Measurements from ENCODE around the gene SMAD7.
A peak's percentile ranks its signal among the peaks of the same experiment; 100 is the strongest.

Gene SMAD7

DNA sequence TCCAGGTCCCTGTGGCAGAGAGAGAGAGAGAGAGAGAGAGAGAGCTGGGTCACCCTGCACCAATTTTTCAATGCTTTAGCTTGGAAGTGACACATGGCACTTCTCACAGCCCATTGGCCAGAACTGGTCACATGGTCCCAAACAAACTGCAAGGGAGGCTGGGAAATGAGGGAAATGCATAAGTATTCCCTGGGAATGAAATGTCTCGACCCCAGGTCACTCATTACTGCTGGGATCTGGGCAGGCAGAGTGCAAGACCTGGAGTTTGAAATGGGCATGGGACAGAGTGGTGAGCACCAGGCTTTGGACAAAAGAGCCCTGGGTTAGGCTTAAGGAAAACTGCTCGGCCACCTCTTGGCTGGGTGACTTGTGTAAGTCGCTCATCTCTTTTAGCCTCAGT is 37.0 kb downstream of the SMAD7 start:
- DNase-seq, result no peak

DNA sequence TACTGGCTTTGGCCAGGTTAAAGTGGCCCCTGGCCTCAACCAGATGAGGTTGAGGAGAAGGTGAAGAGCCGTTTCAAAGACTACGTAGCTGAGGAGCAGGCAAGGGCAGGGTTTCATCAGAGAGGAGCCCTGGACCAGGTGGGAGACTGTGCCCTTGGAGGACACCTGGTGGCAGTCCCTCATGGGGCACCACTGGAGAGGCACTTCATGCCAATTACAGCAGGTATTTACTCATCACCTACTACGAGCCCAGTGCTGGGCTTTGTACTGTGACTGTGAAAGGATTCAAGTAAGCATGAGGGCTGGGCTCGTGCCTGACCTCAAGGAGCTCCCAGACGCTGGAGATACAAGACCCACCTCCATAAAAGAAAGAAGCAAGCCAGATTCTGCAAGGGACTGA is 37.6 kb downstream of the SMAD7 start:
- DNase-seq, result peak; percentile 68

DNA sequence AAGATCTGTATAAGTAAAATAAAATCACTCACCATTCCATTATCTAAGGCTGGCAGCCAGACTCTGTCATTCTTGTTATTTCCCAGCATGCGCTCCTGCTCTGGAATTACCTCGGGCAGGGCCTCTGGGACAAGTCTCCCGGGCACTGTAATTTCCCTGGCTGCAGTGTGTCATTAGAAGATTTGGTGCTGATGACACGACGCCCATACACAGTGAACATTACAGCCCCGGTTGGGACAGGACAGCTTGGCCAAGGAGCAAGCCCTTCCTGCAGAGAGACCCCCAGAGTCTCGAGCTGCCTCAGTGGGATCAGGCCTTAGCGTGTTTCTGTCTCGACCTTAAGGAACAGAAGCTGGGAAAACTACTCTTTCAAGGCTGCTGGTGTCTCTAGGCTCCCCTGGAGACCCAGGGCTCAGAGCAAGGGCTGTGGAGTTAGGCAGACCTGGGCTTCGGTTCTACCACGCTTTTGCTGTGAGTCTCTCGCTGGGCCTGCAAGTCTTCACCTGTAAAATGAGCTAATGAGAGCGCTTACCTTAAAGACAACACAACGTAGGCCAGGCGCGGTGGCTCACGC is 39.7 kb downstream of the SMAD7 start:
- DNase-seq, result no peak

DNA sequence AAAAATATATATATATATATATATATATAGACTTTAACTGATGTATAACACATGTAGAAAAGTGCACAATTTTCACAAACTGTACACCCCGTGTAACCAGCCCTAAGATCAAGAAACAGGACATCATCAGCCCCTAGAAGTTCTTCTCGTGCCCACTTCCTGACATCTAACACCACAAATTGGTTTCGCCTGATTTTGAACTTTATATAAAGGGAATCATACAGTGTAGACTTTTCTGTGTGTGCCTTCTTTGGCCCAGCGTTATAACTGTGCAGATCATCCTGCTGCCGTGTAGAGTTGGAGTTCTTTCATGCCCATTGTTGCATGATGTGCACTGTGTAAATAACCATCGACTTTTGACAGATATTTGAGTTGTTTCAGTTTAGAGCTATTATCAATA is 41.0 kb downstream of the SMAD7 start:
- DNase-seq, result no peak

- DNase-seq, result no peak
Measured at GRCh38 chr18:48908916-48909315, 41.8 kb downstream of the SMAD7 start.

GRCh38 chr18:48905513-48905912 is 45.3 kb downstream of the SMAD7 start:
- DNase-seq, result no peak

GRCh38 chr18:48904847-48905394 is 45.8 kb downstream of the SMAD7 start:
- no peak for DNase-seq

- DNase-seq, result no peak
Measured at GRCh38 chr18:48904091-48904490, 46.7 kb downstream of the SMAD7 start.

- DNase-seq, result no peak
Measured at GRCh38 chr18:48902856-48903601, 47.7 kb downstream of the SMAD7 start.

GRCh38 chr18:48902023-48902855 is 48.5 kb downstream of the SMAD7 start:
- DNase-seq, result no peak

GRCh38 chr18:48901145-48902022 is 49.4 kb downstream of the SMAD7 start:
- no peak for DNase-seq

DNA sequence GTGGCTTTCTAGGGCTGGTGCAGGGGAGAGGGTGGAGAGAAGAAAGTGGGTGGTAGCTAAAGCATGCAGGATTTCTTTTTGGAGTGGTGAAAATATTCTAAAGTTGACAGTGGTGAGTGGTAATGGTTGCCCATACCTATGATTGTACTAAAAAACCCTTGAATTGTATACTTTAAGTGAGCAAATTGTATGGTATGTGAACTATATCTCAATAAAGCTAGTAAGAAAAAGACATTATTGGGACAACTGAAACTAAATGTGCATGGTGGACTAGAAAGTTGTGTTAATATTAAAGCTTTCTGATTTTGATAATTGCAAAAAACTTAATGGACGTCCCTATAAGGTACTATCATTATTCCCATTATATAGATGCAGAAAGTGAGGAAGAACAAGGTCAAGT is 50.3 kb downstream of the SMAD7 start:
- DNase-seq, result no peak

DNA sequence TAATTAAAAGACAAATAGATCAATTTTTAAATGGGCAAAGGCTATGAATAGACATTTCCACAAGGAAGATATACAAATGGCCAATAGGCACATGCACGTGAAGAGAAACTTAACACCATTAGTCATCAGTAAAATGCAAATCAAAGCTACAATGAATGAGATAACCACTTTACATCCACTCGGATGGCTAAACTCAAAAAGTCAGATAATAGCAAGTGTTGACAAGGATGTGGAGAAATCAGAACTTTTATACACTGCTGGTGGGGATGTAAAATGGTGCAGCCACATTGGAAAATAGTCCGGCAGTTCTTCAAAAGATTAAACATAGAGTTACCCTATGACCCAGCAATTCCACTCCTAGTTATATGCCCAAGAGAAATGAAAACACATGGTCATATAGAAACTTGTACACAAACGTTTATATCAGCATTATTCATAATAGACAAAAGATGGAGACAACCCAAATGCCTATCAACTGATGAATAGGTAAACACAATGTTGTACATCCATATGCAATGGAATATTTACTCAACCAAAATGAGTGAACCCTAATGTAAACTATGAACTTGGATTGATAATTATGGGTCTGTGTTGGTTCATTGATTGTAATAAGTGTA is 51.1 kb downstream of the SMAD7 start:
- no peak for DNase-seq

- no peak for DNase-seq
Measured at GRCh38 chr18:48898521-48898920, 52.2 kb downstream of the SMAD7 start.

DNA sequence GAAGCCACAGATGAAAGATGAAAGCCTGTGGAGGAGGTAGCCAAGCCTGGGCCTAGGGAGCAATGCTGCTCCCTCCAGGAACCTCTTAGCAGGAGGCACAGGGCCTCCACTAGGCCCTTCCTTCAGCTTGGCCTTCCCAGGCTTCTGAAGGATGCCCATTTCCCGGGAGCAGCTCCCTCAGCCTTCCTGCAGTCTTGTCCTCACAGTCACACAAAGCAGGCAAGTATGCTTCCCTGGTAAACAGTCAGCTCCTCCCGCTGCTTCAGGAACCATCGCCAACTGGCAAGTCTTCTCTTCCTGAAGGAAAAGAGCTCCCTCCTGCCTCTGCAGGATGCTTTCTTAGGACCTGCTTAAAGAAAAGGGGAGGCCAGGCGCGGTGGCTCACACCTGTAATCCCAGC is 53.2 kb downstream of the SMAD7 start:
- no peak for DNase-seq

- no peak for DNase-seq
Measured at GRCh38 chr18:48896875-48897511, 53.8 kb downstream of the SMAD7 start.

- no peak for DNase-seq
Measured at GRCh38 chr18:48896326-48896874, 54.4 kb downstream of the SMAD7 start.

- DNase-seq, result no peak
Measured at GRCh38 chr18:48894799-48895346, 55.9 kb downstream of the SMAD7 start.

GRCh38 chr18:48893608-48894600 is 56.9 kb downstream of the SMAD7 start:
- DNase-seq, result no peak

Measured in activated naive CD4-positive, alpha-beta T cell treated with Interleukin-2 at 50 U/mL for 16 hours (primary cell).